Activated T-cell treated with anti-CD3 and anti-CD28 coated beads, Interleukin-2, amount 50 U/mL, for 4 hours (primary cell): ENCODE data around the gene PRDM16. TPM values are rescaled to one million over a fixed set of nuclear protein-coding genes. Genes with fewer than 3 reads are reported as not detected.

Source experiments
- ATAC-seq, 2 donors: fragments of 200-7000 bp; cut with Tn5 transposase; one replicate each; pipeline ENCODE4 v1.10.0; 2021
- DNase-seq: peaks from one replicate; pipeline ENCODE4 v3.0.0-alpha.2; 2020
- H3K27me3 Mint-ChIP-seq: one replicate; pipeline ENCODE4 v1.8.0; 2021; ENCODE audit warnings: low read depth, mixed read lengths
- H3K36me3 Mint-ChIP-seq: one replicate; pipeline ENCODE4 v1.8.0; 2022; ENCODE audit warnings: mixed read lengths; ENCODE audit not compliant: insufficient read depth
- H3K4me1 Mint-ChIP-seq: one replicate; pipeline ENCODE4 v1.8.0; 2021; ENCODE audit warnings: low read depth, mixed read lengths
- H3K4me3 Mint-ChIP-seq: one replicate; pipeline ENCODE4 v1.8.0; 2021; ENCODE audit warnings: mild to moderate bottlenecking, moderate library complexity, mixed read lengths
- H3K9me3 Mint-ChIP-seq: one replicate; pipeline ENCODE4 v1.8.0; 2021; ENCODE audit warnings: mixed read lengths
- total RNA-seq, 3 donors: library from RNA; stranded (reverse); gene quantifications; one replicate each; pipeline ENCODE4 v1.2.1, GENCODE V29; 2021

The PRDM16 gene
- total RNA-seq, 3 donors from 2014 or later: 0.05 to 0.22 TPM; not detected in 1

DNA sequence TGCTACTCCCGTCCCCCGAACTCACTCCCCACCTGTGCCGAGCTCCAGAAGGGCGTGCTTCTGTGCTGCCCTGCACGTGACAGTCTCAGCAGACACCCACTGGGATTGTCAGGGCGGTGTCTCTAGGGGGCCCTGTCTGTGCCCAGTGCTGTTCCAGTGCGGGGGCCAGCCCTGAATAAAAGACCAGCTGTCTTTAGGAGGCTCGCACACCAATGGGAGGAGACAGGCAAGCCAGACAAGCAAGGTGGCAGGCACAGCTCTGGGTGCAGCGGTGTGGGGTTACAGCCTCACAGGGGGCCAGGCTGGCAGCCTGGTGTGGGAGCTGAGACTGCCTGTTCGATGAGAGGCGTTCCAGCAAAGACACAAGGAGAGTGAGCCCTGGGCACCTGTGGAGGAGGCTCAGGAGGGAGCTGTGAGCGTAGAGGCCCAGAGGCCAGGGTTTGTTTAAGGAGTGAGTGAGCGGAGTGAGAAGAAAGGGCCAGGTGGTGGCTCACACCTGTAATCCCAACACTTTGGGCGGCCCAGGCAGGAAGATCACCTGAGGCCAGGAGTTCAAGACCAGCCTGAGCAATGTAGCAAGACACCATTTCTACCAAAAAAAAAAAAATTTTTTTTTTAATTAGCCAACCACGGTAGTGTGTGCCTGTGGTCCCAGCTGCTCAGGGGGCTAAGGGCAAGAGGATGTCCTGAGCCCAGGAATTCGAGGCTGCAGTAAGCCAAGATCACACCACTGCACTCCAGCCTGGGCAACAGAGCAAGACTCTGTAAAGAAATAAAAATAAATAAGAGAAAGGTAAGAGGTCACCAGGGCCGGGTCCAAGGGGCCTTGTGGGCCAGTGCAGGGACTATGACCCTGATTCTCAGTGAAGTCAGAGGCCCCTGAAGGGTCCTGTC, 337.2 kb downstream of the PRDM16 start:
- Mint-ChIP-seq H3K9me3 (no peaks in the 10 kb centered on the region), H3K36me3 (no peaks in the 10 kb centered on the region), H3K4me3 (no peak overlapping the region), H3K4me1 (no peaks in the 10 kb centered on the region), H3K27me3 (no peaks in the 10 kb centered on the region)
- ATAC-seq: no peak
- DNase-seq: no peak

DNA sequence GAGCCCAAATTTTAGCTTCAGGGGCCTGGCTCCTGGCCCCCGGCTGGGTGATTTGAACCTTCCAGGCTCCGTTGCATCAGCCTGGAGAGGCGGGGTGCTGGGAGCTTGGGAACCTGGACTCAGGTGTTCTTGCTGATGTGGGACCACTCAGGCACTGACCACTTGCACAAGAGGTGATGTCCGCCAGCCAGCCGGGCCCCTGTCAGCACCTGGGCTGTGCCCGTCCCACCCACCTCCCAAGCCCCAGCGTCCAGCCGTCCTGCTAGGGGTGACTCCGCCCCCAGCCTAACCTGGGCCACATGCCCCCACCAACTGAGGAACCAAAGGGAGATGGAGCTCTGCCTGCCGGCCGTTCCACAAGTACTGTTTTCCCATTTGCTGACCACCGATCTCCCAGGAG, 338.0 kb downstream of the PRDM16 start:
- no peak for DNase-seq
- Mint-ChIP-seq H3K9me3 (no peaks in the 10 kb centered on the region), H3K4me3 (no peak overlapping the region), H3K36me3 (no peaks in the 10 kb centered on the region), H3K27me3 (no peaks in the 10 kb centered on the region), H3K4me1 (no peaks in the 10 kb centered on the region)
- ATAC-seq: no peak

- Mint-ChIP-seq H3K4me1 (no peaks in the 10 kb centered on the region), H3K4me3 (no peak overlapping the region), H3K27me3 (no peaks in the 10 kb centered on the region), H3K36me3 (no peaks in the 10 kb centered on the region), H3K9me3 (no peaks in the 10 kb centered on the region)
- DNase-seq (no peak), ATAC-seq (no peak)
These were observed 339.8 kb downstream of the PRDM16 start for GRCh38 chr1:3408751-3409266.

- Mint-ChIP-seq H3K36me3 (no peaks in the 10 kb centered on the region), H3K4me3 (no peak overlapping the region), H3K9me3 (no peaks in the 10 kb centered on the region), H3K27me3 (no peaks in the 10 kb centered on the region), H3K4me1 (no peaks in the 10 kb centered on the region)
- DNase-seq: no peak
- no peak for ATAC-seq
These were observed 340.6 kb downstream of the PRDM16 start for GRCh38 chr1:3409366-3410141.

DNA sequence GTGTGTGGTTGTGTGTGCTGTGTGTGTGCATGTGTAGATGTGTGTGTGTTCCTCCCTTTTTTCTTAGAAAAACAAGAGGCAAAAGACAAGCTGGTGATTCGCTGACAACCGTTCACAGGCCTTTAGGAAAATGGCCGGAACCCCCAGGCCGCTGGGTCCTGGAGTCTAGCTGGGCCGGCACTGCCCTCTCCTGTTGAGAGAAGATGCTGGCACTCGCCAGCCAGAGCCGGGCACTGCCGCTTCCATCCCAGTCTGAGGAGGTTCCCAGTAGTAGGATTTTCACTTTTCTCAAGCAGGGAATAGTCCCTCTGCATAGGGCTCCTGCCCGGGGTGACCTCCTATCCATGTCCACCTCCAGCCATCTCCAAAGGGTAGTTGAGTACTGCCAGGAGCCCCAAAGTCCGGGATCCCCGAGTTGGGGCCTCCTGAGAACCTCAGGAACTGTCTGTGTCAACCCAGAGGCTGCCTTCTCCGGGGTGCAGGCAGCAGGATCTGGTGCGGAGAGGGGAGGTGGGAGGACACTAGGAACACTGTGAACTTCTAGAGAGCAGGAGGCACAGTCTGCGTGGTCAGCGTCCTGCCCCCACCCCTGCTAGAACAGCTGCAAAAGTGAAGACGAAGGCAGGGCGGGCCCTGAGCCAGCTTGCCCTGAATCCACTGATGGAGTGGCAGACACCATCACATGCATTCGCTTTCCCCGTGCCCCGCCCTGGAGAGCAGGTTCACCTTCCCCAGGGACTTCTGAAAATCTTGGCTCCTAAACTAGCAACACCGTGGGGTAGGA, 341.3 kb downstream of the PRDM16 start:
- ATAC-seq (no peak), DNase-seq (no peak)
- H3K4me3 Mint-ChIP-seq: no peak overlapping the region
- H3K9me3 Mint-ChIP-seq: no peaks in the 10 kb centered on the region
- H3K27me3 Mint-ChIP-seq: no peaks in the 10 kb centered on the region
- H3K36me3 Mint-ChIP-seq: no peaks in the 10 kb centered on the region
- no peaks in the 10 kb centered on the region for H3K4me1 Mint-ChIP-seq

GRCh38 chr1:3411806-3412205, 342.8 kb downstream of the PRDM16 start:
- H3K4me3 Mint-ChIP-seq: no peak overlapping the region
- no peaks in the 10 kb centered on the region for H3K36me3 Mint-ChIP-seq
- H3K9me3 Mint-ChIP-seq: no peaks in the 10 kb centered on the region
- no peaks in the 10 kb centered on the region for H3K27me3 Mint-ChIP-seq
- DNase-seq: no peak
- ATAC-seq: no peak
- H3K4me1 Mint-ChIP-seq: no peaks in the 10 kb centered on the region

- ATAC-seq (no peak), DNase-seq (no peak)
- H3K9me3 Mint-ChIP-seq: no peaks in the 10 kb centered on the region
- H3K4me3 Mint-ChIP-seq: no peak overlapping the region
- H3K36me3 Mint-ChIP-seq: no peaks in the 10 kb centered on the region
- no peaks in the 10 kb centered on the region for H3K27me3 Mint-ChIP-seq
- no peaks in the 10 kb centered on the region for H3K4me1 Mint-ChIP-seq
These were observed 343.4 kb downstream of the PRDM16 start for GRCh38 chr1:3412376-3412775.

DNA sequence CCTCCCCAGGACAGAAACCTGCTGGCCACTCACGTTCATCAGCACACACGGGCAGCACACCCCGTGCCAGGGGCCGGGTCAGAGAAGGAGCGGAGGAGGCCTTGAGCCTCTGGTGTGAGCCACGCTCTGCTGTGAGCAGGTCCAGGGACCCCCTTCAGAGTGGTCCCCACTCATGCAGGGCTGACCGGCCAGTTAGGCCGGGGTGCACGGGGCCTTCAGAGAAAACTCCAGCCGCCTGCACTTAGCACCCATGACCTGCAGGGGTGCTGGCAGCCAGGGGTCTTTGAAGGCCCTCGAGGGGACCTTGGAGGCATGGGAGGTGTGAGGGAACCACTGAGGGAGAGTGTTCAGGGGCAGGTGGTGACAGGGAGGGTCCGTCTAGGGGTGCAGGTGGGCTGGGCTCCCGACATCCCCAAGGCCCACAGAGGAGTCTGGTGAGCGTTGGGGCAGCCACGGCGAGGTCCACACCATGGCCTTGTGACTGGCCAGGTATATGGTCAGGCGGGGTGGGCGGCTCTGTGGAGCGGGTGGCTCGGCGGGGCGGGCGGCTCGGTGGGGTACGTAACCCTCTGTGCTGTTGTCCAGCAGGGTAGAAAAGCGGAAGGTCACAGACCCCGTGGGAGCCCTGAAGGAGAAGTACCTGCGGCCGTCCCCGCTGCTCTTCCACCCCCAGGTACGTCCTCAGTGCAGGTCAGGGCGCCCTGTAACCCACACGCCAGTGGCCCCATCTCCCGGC, 345.1 kb downstream of the PRDM16 start:
- DNase-seq (no peak), ATAC-seq (no peak)
- Mint-ChIP-seq H3K4me1 (no peaks in the 10 kb centered on the region), H3K4me3 (no peak overlapping the region), H3K36me3 (no peaks in the 10 kb centered on the region), H3K27me3 (no peaks in the 10 kb centered on the region), H3K9me3 (no peaks in the 10 kb centered on the region)

DNA sequence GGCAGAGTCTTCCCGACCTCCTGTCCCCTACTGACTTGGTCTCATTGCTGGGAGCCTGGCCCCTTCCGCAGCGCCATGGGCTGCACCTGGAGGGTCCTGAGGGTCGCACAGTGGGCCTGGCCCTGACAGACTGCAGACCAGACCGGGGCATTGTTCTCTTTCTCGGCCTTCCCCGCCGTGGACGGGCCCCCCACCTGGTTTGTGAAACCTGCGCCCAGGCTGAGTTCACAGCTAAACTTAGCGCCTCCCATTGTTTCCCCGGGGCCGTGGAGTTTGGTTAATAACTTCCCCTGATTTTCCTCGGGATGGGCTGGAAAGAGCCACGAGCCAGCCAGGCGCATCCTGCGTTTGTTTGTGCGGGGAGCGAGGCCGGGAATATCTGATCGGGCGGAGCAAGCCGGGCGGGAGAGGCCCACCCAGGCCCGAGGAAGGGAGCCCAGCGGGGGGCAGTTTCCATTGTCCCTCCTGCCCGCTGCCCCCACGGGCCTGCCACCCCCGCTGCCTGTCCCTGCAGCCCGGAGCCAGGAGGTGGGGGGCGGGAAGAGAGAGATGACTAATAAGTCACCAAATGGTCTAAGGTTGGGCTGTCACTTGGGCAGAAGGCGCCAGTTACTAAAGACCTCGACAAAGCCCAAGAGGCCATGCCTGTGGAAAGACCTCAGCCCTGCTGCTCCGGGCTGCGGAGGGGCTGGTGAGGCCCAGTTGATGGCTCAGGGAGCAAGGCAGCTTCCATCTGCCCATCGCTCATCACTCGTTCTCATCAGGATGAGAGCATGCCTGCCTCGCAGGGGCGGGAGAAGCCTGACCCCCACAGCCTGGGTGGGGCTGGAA, 346.5 kb downstream of the PRDM16 start:
- no peak for ATAC-seq
- no peak overlapping the region for H3K4me3 Mint-ChIP-seq
- no peak for DNase-seq
- H3K4me1 Mint-ChIP-seq: no peaks in the 10 kb centered on the region
- no peaks in the 10 kb centered on the region for H3K36me3 Mint-ChIP-seq
- H3K9me3 Mint-ChIP-seq: no peaks in the 10 kb centered on the region
- H3K27me3 Mint-ChIP-seq: peaks cover 2% of the 10 kb centered on the region

DNA sequence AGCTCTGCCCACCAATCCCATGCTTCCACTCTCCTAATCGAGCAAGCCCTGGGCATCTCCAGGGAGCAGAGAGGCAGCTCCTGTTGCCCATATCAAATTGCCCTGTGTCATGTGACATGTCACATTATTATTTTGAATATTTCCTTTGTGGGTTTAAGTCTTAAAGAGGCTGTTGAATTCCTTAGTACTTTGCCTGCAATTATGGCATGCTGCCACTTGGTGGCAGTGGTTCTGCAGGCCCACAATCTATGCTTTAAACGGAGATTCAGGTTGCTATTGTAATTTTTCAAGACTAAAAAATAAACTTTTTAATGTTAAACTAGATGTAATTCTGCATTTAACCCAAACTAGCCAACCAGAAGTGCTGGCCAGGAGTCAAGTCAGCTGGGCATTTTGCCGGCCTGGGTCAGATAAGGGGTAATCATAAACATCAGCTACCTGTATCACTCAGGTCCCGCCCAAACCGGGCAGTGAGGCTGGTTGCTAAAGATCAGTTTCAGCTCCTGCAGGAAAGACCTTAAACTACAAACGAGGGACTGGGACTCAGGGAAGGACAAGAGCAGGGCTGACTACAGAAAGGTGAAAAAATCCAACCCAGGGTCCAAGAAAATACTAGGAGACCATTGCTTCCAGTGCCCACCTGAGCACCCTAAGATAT, 348.2 kb downstream of the PRDM16 start:
- Mint-ChIP-seq H3K27me3 (peaks cover 11% of the 10 kb centered on the region), H3K36me3 (no peaks in the 10 kb centered on the region), H3K4me3 (no peak overlapping the region), H3K9me3 (no peaks in the 10 kb centered on the region), H3K4me1 (no peaks in the 10 kb centered on the region)
- DNase-seq (no peak), ATAC-seq (no peak)

- ATAC-seq: no peak
These were observed 348.9 kb downstream of the PRDM16 start for GRCh38 chr1:3417934-3418333.

GRCh38 chr1:3418600-3418999, 349.6 kb downstream of the PRDM16 start:
- Mint-ChIP-seq H3K36me3 (no peaks in the 10 kb centered on the region), H3K9me3 (no peaks in the 10 kb centered on the region), H3K27me3 (peaks cover 14% of the 10 kb centered on the region), H3K4me3 (no peak overlapping the region), H3K4me1 (no peaks in the 10 kb centered on the region)
- ATAC-seq: no peak
- no peak for DNase-seq

More at GRCh38 chr1:3417934-3418333, 348.9 kb downstream of the PRDM16 start:
- DNase-seq: no peak
- Mint-ChIP-seq H3K27me3 (peaks cover 14% of the 10 kb centered on the region), H3K9me3 (no peaks in the 10 kb centered on the region), H3K4me1 (no peaks in the 10 kb centered on the region), H3K36me3 (no peaks in the 10 kb centered on the region), H3K4me3 (no peak overlapping the region)
